ENCODE results near the gene GJA3.

GJA3 gene

DNA sequence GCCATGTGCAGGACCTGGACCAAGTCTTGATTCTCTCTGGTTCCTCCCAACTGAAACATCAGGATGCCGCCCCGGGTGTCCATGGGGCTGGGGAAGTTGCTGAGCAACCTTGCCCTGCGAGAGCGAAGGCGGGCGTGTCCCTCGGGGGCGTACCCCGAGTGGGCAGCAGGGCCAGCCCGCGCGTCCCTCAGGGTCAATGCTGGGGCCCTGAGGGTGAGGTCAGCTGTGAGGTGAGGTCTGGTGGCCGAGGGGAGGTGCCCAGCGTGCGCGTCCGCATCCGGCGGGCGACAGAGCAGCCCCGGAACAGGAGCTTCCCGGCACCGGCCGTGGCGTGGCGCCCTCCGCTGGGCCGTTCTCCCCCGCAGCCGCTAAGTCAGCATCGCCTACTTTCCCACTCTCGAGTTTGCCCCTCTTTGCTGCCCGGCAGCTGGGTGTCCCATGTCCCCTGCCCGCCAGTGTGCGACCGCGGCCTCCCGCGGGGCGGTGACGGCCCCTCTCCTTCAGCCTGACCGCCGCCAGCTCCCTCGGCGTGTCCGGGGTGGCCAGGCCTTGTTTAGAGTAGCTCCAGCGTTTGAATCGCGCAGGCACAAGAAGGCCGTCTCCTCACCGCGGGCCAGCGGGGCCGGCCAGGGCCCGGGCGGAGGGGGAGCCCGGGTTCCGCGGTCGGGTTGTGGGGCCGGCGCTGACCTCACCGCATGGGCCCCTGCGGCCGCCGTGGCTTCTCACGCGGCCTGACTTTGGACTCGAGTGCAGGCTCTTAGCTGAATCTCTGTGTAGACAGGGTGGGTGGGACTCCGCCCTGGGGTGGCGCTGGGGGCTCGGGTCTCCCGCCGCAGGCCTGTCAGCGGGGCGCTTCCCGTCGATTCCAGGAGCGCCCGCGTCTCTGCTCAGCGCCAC, 33.0 kb downstream of the GJA3 start:
- DNase-seq (ENCODE audit: low read depth), result no peak

GRCh38 chr13:20127262-20127561, 33.6 kb downstream of the GJA3 start:
- DNase-seq (ENCODE audit: low read depth), result no peak

GRCh38 chr13:20126541-20127261, 34.2 kb downstream of the GJA3 start:
- DNase-seq (ENCODE audit: low read depth), result no peak

DNA sequence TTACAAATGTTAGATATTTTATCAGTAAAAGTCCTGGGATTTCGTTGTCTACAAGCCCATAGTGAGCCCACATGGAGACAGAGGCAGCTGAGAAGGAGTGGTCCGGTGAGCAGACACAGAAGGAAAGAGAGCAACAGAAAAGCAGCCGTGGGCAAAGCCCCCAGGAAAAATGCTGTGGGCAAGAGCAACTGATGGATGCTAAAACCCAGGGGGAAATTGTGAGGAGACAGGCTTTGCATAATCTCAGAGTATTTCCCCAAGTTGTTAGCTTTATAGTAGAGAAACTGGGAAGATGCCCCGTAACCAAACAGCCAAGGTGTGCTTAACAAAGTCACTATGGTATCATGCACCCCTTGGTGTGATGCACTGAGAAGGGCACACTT, 35.1 kb downstream of the GJA3 start:
- no peak for DNase-seq (ENCODE audit: low read depth)

DNA sequence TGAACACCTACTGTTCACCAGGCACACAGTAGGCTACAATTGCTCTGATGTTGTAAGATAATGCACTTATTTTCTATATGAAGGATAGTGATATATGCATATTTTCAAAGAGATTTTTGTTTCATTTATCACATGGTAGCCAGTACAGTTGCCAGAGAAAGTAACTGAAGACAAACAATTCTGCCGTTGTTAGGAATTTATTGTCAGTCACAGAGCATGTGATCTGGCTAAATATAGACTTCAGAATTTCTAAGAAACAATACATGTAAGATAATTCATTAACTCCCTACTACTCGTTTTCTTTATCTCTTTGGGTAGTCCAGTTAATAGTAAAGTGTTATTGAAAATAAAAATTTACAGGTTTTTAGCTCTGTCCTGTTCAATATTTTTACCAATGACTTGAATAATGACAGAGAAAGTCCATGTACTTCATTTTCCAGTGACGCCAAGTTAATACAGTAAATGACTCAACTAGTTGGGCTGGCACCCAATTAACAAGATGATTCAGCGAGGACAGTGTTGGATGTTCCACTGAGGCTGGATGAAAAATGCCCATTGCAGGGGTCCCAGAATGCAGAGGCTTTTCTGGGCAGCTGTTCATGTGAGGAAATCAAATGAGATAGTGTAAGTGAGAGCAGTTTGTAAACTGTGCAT, 35.6 kb downstream of the GJA3 start:
- DNase-seq (ENCODE audit: low read depth), result no peak

DNA sequence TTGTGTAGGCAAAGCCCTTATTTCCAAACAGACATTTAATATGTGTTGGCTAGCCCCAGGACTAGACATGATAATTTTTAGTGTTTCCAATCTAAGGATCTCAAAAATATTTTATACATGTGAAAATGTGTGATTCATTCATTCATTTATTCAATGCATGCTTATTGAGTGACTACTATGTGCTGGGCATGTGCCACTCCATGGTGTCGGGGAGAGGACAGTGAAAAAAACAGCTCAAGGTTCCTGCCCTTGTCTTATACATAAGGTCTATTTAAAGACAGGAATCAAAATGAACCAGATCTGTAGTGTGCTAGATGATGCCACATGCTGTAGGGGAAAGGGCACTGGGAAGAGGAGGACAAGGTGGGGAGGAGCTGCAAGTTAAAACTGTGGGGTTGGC, 36.5 kb downstream of the GJA3 start:
- DNase-seq (ENCODE audit: low read depth), result no peak

DNA sequence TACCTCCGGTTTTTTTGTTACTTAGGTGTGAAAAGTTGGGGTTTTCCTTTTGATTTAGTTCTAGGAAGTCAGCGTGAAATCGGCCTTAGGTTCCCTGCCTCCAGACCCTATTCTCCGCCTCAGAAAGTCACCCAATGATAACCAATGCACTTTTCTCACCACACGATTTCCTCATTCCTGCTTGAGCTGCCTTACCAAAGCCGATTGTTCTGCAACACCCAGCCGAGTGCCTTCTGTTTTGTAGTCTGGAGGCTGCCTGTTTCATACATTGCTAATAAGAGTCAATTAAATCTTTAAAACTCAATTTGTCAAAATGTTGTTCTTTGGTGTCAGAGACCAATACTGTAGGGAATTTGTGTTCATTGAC, 39.7 kb downstream of the GJA3 start:
- DNase-seq (ENCODE audit: low read depth), result no peak

GRCh38 chr13:20119960-20120359, 40.9 kb downstream of the GJA3 start:
- DNase-seq (ENCODE audit: low read depth), result no peak

- peak; percentile 44 for DNase-seq (ENCODE audit: low read depth)
Measured at GRCh38 chr13:20118268-20119140, 42.3 kb downstream of the GJA3 start.

DNA sequence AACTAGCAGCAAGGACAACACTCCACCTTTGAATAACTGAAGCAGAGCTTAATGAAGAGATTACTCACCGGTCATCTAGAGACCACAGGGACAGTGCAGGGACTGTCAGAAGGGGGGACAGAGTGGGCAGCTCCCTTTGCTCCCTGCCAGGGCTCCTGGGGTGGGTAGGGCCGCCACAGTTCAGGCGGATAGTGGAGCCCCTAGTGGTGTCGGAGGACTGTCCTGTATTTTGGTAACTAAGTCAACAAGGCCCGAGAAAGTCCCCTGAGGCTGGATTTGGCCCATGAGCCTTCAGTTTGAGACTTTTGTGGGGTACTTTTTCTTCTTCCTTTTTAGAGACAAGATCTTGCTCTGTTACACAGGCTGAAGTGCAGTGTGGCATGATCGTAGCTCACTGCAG, 44.6 kb downstream of the GJA3 start:
- DNase-seq (ENCODE audit: low read depth), result no peak

GRCh38 chr13:20114066-20114610, 46.7 kb downstream of the GJA3 start:
- no peak for DNase-seq (ENCODE audit: low read depth)

- no peak for DNase-seq (ENCODE audit: low read depth)
Measured at GRCh38 chr13:20109037-20109436, 51.8 kb downstream of the GJA3 start.

GRCh38 chr13:20106742-20107141, 54.1 kb downstream of the GJA3 start:
- DNase-seq (ENCODE audit: low read depth), result no peak

- no peak for DNase-seq (ENCODE audit: low read depth)
Measured at GRCh38 chr13:20105161-20105689, 55.6 kb downstream of the GJA3 start.

GRCh38 chr13:20102525-20103180, 58.2 kb downstream of the GJA3 start:
- DNase-seq (ENCODE audit: low read depth), result no peak

DNA sequence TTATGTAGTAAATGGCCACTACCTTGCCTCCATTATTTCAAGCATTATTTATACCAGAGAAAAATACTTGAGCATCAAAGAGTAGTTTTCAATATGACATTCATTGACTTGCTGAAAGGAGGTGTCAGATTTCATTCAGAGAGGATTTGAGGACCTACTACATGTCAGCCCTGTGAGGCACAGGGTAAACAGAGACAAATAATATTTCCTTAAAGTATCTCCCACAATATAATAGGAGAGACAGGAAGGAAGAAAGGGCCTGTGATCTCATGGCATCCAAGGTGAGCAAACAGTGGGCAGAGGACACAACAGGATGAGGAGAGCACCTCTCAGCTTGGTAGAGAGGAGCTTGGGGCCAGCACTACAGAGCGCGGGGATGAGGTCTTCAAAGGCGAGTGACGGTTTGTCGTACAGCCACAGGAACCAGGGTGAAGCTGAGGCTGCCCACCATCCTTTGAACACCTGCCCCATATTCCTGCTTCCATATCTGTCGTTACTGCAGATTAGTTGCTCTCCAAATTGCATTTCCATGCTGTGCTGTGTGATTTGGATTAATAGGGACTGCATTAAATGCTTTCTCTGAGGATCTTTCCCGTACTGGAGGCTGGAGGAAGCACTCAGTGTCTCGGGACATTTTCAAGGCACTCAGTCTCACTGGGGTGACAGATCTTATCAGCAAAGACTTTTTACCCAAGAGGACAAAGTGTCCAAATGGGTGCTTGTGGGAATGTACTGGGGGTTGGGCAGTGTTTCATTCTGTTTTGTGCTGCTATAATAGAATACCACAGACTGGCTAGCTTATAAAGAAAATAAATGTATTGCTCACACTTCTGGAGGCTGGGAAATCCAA, 59.2 kb downstream of the GJA3 start:
- no peak for DNase-seq (ENCODE audit: low read depth)

GRCh38 chr13:20099319-20099718, 61.5 kb downstream of the GJA3 start:
- DNase-seq (ENCODE audit: low read depth), result no peak

DNA sequence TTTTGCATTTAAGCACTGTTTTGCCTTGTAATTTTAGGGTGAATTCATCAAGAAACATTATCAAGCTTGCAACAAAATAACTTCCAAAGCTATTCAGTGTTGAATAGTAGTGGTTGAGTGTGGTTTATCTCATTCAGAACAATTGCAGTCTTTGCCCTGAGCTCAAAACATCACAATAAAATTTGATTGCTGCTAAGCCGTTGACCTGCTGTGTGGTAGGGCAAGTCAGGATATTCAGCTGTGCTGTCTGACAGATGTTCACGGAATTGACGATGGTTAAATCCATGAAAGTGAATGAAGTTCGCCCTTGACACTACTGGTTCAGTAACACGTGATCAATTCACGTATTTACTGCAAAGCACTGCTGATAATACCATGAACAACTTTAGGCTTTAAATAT, 66.9 kb downstream of the GJA3 start:
- DNase-seq (ENCODE audit: low read depth), result no peak

DNA sequence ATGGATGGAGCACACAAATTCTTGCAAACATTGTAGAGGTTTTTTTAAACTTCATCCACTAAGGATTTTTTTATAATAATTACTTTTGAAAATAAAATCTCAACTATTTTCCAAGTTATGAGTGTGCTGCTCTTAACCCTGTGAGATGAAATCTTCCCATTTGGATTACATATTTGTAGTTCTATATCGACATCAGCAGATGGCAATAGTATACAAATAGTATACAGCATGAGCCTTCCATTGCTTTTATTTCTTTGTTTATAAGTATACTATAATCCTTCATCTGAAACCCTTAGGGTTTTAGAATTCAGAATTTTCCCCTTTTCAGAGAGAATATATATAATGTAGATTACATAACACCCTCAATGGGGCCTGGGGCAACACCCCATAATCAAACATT, 70.5 kb downstream of the GJA3 start:
- no peak for DNase-seq (ENCODE audit: low read depth)
